Activated CD4-positive, alpha-beta T cell treated with anti-CD3 and anti-CD28 coated beads, Interleukin-2, amount 50 U/mL, for 4 hours (primary cell): ENCODE results near the gene WWOX.

ENCODE experiments used
- DNase-seq, 2 experiments: peaks; one replicate each; pipeline ENCODE4 v3.0.0-alpha.2; 2020

The WWOX gene

DNA sequence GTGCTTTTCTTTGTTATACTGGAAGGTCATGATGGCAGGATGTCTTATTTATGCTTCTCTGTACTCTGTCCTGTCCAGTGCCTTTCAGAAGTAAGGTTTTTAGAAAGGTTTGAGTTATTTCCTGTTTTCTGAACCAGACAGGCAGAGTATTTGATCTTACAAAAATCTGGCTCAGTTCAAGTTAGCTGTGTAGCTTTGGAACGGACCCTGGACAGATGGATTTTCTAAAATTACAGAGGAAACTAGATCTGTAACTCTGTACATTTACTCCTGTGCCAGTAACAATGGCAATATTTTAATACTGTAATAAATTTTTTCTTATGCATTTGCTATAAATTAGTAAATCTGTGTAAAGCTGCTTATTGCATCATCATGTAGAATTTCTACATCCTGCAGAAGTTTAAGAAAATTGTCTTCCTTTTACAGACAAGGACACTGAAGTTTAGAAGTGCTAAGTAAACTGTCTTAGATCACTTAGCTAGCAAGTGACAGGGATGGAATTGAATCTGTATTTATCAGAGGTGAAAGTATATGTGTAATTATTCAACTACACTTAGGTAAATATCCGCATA lies 347.6 kb downstream of the WWOX start:
- DNase-seq = no peak

DNA sequence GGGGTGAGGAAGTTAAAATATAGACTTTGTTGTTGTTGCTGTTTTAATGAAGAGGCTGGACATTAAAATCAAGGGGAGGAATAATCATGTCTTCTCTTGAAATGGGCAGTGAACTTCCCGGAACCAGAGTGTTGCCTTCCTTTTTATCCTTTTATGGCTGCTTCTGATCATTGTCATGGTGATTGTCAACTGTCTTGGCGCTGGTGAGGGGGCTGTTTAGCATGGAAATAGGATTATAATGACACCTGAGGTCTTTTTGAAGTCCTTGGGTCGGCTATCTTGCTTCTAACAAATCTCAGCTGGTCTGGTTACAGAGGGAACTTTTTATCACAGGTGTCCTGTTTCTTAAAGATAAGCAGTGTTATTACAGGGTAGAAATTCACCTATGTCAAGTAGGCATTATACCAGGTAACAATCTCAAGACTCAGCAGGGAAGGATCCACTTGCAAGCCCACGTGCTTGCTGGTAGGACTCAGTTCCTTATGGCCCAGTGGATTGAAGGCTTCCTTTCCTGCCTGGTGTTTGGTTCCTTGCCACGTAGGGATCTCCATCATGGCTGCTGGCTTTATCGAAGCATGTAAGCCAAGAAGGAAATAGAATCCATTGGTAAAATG lies 349.3 kb downstream of the WWOX start:
- no peak for DNase-seq

DNA sequence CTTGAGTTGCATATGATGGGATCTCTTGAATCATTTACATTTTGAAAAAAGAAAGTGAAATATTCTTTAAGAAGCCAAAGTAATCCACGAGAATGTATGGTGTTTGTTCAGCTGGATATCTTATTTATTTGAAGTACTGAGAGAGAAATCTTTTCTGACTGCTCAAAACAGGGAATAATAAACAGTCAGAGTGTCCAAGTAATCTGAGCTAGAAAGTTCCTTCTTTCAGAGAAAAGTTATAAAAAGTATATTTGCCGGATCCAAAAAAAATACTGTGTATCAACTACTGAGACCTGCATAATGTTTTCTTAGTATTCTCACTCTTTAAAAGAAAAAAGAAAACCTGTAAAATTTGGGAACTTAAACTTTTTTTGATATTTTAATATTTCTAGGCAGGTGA lies 350.8 kb downstream of the WWOX start:
- no peak for DNase-seq

GRCh38 chr16:78452025-78452555 lies 352.6 kb downstream of the WWOX start:
- DNase-seq = no peak

DNA sequence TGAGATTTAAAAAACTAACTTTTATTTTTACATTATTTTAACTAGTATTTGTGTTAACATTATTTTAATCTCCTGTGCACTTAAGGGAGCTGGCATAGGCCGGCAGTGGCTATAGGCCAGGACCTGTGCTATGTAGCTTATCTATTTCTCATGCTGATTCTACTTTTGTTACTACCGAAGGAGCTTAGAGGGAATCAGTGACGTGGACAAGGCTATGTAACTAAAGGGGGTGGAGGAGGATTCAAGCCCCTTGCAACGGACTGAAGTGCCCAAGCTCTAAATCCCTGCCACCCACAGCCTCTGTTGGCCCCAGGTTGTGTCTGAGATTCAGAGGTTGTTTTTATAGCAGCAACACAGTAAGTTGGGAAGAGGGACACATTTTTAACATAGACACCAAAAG lies 356.4 kb downstream of the WWOX start:
- no peak for DNase-seq

DNA sequence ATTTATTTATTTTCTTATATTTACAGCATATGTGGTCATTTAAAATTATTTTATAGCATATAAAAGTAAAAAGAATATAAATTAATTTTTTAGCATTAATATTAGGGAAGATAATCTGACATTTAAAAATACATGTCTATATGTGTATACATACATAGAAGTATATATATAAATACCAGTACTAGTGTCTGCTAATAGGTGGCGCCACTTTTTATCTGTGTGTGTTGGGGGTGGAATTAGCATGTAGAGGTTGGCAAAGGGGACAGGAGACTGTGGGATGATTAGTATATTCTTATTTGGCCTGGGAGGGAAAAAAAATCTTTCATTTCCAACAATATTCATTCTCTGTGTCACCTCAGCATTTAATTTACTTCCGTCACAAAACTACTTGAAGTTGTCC lies 359.1 kb downstream of the WWOX start:
- no peak for DNase-seq

DNA sequence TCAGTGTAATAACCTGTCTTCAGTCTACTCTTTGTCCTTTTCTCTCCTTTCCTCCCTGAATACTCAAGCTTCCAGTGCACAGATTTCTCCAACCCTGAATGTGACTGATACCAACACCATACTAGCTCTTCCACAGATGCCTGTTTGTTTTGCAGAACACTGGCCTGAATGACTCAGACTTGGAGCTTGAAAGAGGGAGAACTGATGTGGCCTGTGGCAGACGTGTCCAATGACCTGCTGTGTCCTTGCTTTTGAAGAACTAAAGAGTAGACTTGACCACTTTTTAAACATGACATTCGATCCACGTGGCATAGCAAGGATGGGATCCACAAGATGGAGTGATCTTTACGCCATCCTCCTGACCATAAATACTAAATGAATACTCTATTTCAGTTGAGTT lies 361.0 kb downstream of the WWOX start:
- no peak for DNase-seq

DNA sequence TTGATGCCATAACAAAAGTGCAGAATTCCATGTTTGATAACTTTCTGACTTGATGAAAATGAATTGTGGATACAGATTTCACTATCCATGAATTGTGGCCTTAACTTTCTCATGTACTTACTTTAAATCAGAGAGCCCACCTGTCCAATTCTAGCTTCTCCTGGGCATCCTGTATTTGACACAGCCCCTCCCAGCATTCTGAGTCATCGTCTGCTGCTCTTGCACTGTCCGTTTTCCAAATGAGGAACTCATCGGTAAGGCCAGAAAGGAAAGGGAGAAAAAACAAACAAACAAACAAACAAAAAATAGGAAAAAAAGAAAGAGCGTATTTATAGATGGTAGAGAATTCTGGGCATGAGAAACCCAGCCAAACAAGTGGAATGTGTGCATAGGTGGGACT lies 361.6 kb downstream of the WWOX start:
- no peak for DNase-seq

GRCh38 chr16:78461496-78462287 lies 362.2 kb downstream of the WWOX start:
- no peak for DNase-seq

DNA sequence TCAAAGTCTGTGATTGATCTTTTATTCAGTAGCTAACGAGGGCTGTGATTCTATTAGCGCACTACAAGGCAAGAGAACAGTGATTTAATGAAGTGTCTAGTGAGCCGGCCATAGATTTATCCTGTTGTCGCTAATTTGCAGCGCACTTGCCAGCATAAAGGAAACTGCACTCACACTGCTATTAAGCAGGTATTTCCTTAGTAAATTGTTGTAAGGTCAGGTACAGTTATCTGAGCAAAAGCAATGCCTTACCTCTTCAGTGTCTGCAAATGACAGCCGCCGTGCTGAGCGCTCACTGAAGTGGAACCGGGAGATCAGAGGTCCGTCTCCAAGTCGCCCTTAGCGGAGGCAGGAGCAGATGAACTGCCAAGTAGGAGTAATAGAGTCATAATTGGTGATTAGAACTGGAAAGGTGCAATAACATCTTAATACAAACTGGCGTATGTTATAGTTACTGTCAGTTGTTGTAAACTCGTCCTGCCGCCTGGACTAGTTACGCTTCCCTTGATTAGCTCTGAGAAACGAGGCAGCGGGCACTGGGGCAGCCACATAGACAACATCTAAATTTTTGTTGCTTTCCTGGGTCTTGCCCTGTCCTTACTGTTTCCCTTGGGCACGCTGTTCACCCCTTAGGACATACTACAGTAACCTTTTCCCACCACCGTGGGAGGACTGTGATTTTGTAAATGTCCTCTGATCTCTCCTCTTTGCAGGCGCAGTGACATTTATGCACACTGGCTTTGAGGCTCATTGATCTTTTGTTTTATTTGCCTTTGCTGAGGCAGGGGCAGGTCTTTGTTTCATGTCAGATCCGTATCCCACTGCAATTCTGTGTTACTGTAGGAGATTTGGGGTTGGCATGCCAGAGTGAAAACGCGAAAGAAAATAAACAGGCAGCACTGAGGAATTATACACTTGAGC lies 363.1 kb downstream of the WWOX start:
- DNase-seq = no peak

DNA sequence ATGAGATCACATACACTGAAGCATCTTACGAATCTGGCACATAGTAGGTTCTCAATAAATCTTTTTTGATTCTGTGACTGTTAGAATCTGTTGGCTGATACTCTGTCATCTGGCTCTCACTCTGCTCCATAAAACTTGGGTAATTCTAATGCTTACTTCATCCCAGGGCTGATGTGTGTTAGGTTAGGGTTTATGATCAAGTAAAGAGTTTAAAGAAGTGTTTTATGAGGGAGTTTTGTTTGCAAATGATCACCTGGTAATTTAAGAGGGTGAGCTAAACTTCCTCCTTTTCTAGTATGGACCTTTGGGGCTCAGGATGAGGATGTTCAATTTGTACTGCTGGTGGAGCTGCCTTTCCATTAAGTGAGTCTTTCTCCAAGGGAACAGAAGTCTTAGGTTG lies 364.1 kb downstream of the WWOX start:
- no peak for DNase-seq

GRCh38 chr16:78464833-78465232 lies 365.4 kb downstream of the WWOX start:
- DNase-seq = no peak

DNA sequence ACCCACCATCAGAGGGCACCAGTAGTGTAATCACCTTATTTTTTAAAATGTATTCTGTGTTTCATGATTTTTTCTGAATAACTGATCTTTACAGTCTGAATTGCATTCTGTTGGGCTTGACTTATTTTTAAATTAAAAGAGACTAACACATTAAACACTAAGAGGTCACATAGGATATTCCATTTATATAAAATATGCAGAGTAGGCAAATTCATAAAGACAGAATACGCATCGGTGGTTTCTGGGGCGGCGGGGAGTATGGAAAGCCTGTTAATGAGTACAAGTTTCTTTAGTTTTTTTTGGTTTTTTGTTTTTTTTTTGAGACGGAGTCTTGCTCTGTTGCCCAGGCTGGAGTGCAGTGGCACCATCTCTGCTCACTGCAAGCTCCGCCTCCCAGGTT lies 366.3 kb downstream of the WWOX start:
- DNase-seq = no peak

- no peak for DNase-seq
Observed at GRCh38 chr16:78469787-78470186, 370.3 kb downstream of the WWOX start.

GRCh38 chr16:78473031-78473699 lies 373.7 kb downstream of the WWOX start:
- no peak for DNase-seq

GRCh38 chr16:78474762-78475161 lies 375.3 kb downstream of the WWOX start:
- DNase-seq = no peak

- DNase-seq = no peak
Observed at GRCh38 chr16:78476615-78477014, 377.2 kb downstream of the WWOX start.

DNA sequence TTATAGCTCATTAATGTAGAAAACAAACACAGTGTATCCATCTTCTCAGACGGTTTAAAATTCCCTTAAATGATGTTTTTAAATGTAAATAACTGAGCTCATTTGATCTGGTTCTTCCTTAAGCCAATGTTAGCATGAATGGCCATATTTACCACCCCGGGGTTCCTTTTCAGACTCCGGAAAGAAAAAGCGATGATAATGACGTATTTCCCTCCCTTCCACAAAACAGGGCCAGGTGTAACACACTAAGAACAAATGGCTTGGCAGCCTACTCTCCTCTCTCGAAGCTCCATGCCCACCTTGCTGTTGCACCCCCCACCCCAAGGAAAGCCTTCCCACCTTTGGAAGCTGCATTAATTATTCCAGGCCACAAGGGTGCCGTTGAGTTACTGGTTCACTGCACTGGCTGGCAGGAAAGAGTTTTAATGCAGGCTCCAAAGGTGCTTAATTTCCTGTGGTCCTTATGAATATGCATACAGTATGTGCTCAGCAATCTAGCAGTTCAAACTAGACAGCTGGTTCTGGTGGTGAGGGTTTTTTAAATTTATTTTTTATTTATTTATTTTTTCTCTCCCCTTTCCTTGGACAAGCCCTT lies 378.9 kb downstream of the WWOX start:
- no peak for DNase-seq

- no peak for DNase-seq
Observed at GRCh38 chr16:78479723-78480122, 380.3 kb downstream of the WWOX start.

- DNase-seq = no peak
Observed at GRCh38 chr16:78480588-78480987, 381.1 kb downstream of the WWOX start.

DNA sequence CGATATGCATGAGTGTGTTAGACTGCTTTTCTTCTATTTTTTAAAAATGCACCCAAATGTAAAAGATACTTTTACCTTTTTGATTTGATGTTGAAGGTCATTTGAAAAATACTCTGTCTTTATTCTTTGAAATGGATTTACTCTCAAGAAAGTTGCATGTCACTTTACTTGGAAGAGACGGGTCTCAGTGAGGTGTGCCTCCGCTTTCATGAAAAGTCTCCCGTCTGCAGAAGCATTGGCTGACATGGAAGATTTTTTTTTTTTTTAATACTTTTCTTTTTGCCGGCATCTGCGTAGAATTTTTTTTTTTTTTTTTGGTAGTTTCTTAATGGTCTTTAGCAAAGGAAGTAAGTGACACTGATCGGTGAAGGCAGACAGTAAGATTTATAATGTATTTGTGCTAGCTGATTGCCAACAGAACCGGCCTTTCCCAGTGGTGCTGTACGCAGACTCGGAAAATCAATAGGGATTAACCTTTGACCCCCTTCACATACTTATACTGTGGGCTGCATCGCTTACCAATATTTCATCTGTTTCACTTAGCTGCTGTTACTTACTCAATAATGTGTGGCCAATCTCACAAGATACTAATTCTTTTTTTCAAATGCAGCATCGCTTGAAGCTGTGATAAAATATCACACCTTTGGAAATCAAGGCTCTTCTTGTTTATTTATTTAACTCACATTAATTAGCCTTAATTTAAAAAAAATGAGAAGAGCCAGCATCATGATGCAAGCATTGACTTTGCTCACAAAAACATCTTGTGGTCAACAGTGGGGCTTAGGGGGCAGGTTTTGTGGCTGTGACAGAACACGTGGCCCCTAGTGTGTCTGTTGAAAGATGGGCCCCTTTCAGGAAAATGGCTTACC lies 383.9 kb downstream of the WWOX start:
- DNase-seq = no peak
